Brain microvascular endothelial cell (primary cell): ENCODE results near the gene MAP3K5.

Experiments
- DNase-seq: peaks from one replicate; pipeline ENCODE4 v3.0.0-alpha.2; 2020
- H3K27ac ChIP-seq: fragments of 250-450 bp; sonication (Bioruptor Pico); 2 replicates; pipeline ENCODE4 v1.5.1; 2020; ENCODE audit warnings: mild to moderate bottlenecking, moderate library complexity
- H3K27me3 ChIP-seq: fragments of 250-450 bp; sonication (Bioruptor Pico); replicated peaks from 2 replicates; pipeline ENCODE4 v1.5.1; 2020; ENCODE audit warnings: mild to moderate bottlenecking
- H3K36me3 ChIP-seq: fragments of 250-450 bp; sonication (Bioruptor Pico); replicated peaks from 2 replicates; pipeline ENCODE4 v1.5.1; 2020; ENCODE audit warnings: mild to moderate bottlenecking
- H3K4me3 ChIP-seq: 2 replicates; pipeline ENCODE4 v1.5.1; 2011; ENCODE audit warnings: low read depth, mild to moderate bottlenecking, control low read depth, low read length, moderate library complexity
- CTCF ChIP-seq: IDR thresholded peaks from 2 replicates; pipeline ENCODE4 v1.5.1; 2011; ENCODE audit warnings: low read depth, mild to moderate bottlenecking, moderate library complexity, low read length, control low read depth, inconsistent platforms; ENCODE audit errors: missing control alignments
- in situ Hi-C: cut with HindIII; loops from 2 replicates; pipeline ENCODE4 v1.10.0; 2017; ENCODE audit warnings: low sequenced_read_pairs, low pct_ligation_motif_present

MAP3K5 gene

GRCh38 chr6:136747507-136747906 lies 44.8 kb downstream of the MAP3K5 start:
- Histone ChIP-seq H3K36me3 (no peaks in the 10 kb centered on the region), H3K4me3 (no peak overlapping the region), H3K27ac (no peak overlapping the region), H3K27me3 (no peaks in the 10 kb centered on the region)
- TF ChIP-seq CTCF, result no peak
- in situ Hi-C loops, result no loop called here
- no peak for DNase-seq

- DNase-seq, result no peak
- Histone ChIP-seq H3K36me3 (no peaks in the 10 kb centered on the region), H3K4me3 (no peak overlapping the region), H3K27ac (no peak overlapping the region), H3K27me3 (no peaks in the 10 kb centered on the region)
- no peak for TF ChIP-seq CTCF
- in situ Hi-C loops, result no loop called here
Measured at GRCh38 chr6:136745300-136745699, 47.0 kb downstream of the MAP3K5 start.

- no peak for TF ChIP-seq CTCF
- in situ Hi-C loops, result no loop called here
- H3K27ac ChIP-seq, result no peak overlapping the region
- no peak for DNase-seq
- H3K27me3 ChIP-seq, result no peaks in the 10 kb centered on the region
- no peak overlapping the region for H3K4me3 ChIP-seq
- H3K36me3 ChIP-seq, result no peaks in the 10 kb centered on the region
Measured at GRCh38 chr6:136744889-136745288, 47.4 kb downstream of the MAP3K5 start.

GRCh38 chr6:136742125-136742524 lies 50.2 kb downstream of the MAP3K5 start:
- in situ Hi-C loops, result no loop called here

GRCh38 chr6:136740050-136740974 lies 52.0 kb downstream of the MAP3K5 start:
- no peak for TF ChIP-seq CTCF
- in situ Hi-C loops, result no loop called here
- no peaks in the 10 kb centered on the region for H3K36me3 ChIP-seq
- no peak for DNase-seq
- no peak overlapping the region for H3K27ac ChIP-seq
- H3K4me3 ChIP-seq, result no peak overlapping the region
- no peaks in the 10 kb centered on the region for H3K27me3 ChIP-seq

More at GRCh38 chr6:136742125-136742524, 50.2 kb downstream of the MAP3K5 start:
- Histone ChIP-seq H3K4me3 (no peak overlapping the region), H3K27me3 (no peaks in the 10 kb centered on the region), H3K36me3 (no peaks in the 10 kb centered on the region), H3K27ac (no peak overlapping the region)
- no peak for TF ChIP-seq CTCF
- DNase-seq, result no peak

GRCh38 chr6:136739501-136739900 lies 52.8 kb downstream of the MAP3K5 start:
- no peak for TF ChIP-seq CTCF
- Histone ChIP-seq H3K27ac (no peak overlapping the region), H3K36me3 (no peaks in the 10 kb centered on the region), H3K4me3 (no peak overlapping the region), H3K27me3 (no peaks in the 10 kb centered on the region)
- no peak for DNase-seq
- in situ Hi-C loops, result no loop called here
